Psoas muscle (tissue), 8 donors: ENCODE results near the gene CAPN14. TPM values are rescaled to one million over a fixed set of nuclear protein-coding genes. Genes with fewer than 3 reads are reported as not detected.

ENCODE experiments used
- ATAC-seq, 4 donors: fragments of 200-7000 bp; cut with Tn5 transposase; one replicate each; pipeline ENCODE4 v1.9.1; 2020; ENCODE audit warnings: moderate library complexity in 3 of 4, mild to moderate bottlenecking in 2 of 4
- DNase-seq, 2 donors: peaks; one replicate each; pipeline ENCODE4 v3.0.0-alpha.2; 2020
- H3K27ac ChIP-seq: fragments of 200-600 bp; one replicate; pipeline ENCODE4 v1.8.0; 2022
- H3K27me3 ChIP-seq, 3 donors: fragments of 200-600 bp in 1 of 3; one replicate each; pipeline versions ENCODE4 v1.6.1 to v1.8.0; 2013 to 2022; ENCODE audit warnings: low read length in 2 of 3, mild to moderate bottlenecking in 2 of 3, moderate library complexity in 1 of 3; ENCODE audit not compliant: insufficient read depth in 3 of 3
- H3K36me3 ChIP-seq, 2 donors: fragments of 200-600 bp in 1 of 2; one replicate each; pipeline versions ENCODE4 v1.6.1 to v1.8.0; 2013 to 2022; ENCODE audit warnings: low read depth in 1 of 2, mild to moderate bottlenecking in 1 of 2, moderate library complexity in 1 of 2; ENCODE audit not compliant: insufficient read depth in 1 of 2
- H3K4me1 ChIP-seq: fragments of 200-600 bp; one replicate; pipeline ENCODE4 v1.8.0; 2022
- H3K4me3 ChIP-seq: fragments of 200-600 bp; one replicate; pipeline ENCODE4 v1.8.0; 2022; ENCODE audit warnings: mild to moderate bottlenecking
- H3K9me3 ChIP-seq: fragments of 200-600 bp; one replicate; pipeline ENCODE4 v1.8.0; 2022
- CTCF ChIP-seq: fragments of 200-600 bp; IDR thresholded peaks from one replicate; pipeline ENCODE4 v1.8.0; 2022; ENCODE audit warnings: antibody characterized with exemption
- WGBS, 3 donors: extraction: QIAGEN DNeasy Blood & Tissue Kit; methylation state at CpG; one replicate each; pipeline versions ENCODE4 v1.1.6 to v1.1.7; 2013; 5-methylcytosine and 5-hydroxymethylcytosine counted together
- intact Hi-C, 2 donors: fragments of 100-400 bp; cut with DNase I; formaldehyde crosslinking; loops; one replicate each; pipeline versions ENCODE4 v1.11.0 to v1.14.2; 2022
- polyA plus RNA-seq, 3 donors: library from polyadenylated mRNA; stranded (reverse); fragments of 200-250 nt; gene quantifications; one replicate each; pipeline ENCODE4 v1.2.3, GENCODE V29; 2013
- total RNA-seq, 4 donors: library from RNA; stranded (reverse); fragmentation: NEBNext Ultra II Directional in 2 of 4; extraction: Animal tissue kit (Norgen Biotek cat#: 25700) in 2 of 4; gene quantifications; one replicate each; pipeline versions ENCODE4 v1.2.1 to v1.2.4, GENCODE V29; 2021 to 2023
- donor health status: healthy with polysubstance abuse.
- donor health status: DM: no; HTN: no; CAD: no; lungs with moderate emphysema.
- donor health status: Bipolar disorder and iron deficiency.
- donor health status: healthy.
- donor health status: DM: yes; HTN: yes; CAD: no.
- donor health status: DM: no; HTN: no; CAD: no.
- donor health status: DM: no; HTN: no; CAD: no.
- donor health status: DM: yes; HTN: yes; CAD: no.

The CAPN14 gene
- total and polyA plus RNA-seq, 7 donors, result 0.01 to 0.13 (median 0.03) TPM; not detected in 3

- ATAC-seq (peak in 2 of 4 donors; percentile 34 to 65), DNase-seq (no peak)
- Histone ChIP-seq H3K9me3 (no peaks in the 10 kb centered on the region), H3K27ac (no peak overlapping the region), H3K27me3 (no peaks in the 10 kb centered on the region), H3K36me3 (no peaks in the 10 kb centered on the region), H3K4me1 (no peaks in the 10 kb centered on the region), H3K4me3 (no peak overlapping the region)
- TF ChIP-seq CTCF, result no peak
- intact Hi-C loops, result no loop called here
- WGBS, 3 donors, result 16 to 34% (median 28%) methylated on average over 3 of the region's 3 CpGs
Observed at GRCh38 chr2:31251018-31251417, 33.7 kb upstream of the CAPN14 start.

DNA sequence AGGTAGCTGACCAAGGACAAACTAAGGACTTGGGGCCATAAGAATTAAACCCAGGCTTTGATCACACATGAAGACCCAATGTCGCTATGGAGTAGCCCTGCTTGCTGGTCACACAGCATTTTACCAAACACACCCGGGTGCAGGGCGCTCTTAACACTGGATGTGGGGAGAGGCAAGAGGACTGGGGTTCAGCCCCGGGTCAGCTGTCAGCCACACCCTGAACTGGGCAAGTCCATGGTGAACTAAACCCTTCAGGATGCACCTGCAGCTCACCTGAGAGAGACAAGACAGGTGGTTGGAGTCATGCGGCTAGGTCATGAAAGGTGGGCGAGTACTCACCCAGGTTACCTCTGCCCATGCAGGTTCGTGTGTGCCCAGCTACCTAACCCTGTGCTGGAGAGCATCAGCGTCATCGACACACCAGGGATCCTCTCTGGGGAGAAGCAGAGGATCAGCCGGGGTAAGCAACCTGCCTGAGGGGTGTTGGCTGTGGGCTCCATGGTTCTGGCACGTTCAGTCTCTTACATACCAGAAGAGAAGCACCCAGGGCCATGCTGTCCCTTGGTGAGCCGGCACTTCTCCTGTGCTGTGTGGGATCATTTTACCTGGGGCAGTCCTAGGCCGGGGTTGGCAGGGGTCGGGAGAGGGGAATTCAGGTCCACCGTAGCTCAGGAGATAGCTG is 31.8 kb upstream of the CAPN14 start:
- no peaks in the 10 kb centered on the region for H3K4me1 ChIP-seq
- TF ChIP-seq CTCF, result no peak
- no peak overlapping the region for H3K4me3 ChIP-seq
- H3K27me3 ChIP-seq, result no peaks in the 10 kb centered on the region
- intact Hi-C loops, result no loop called here
- H3K9me3 ChIP-seq, result no peaks in the 10 kb centered on the region
- DNase-seq, result no peak
- H3K27ac ChIP-seq, result no peak overlapping the region
- no peaks in the 10 kb centered on the region for H3K36me3 ChIP-seq
- WGBS, 3 donors, result 69 to 93% (median 82%) methylated on average over 15 of the region's 15 CpGs
- ATAC-seq, result no peak

DNA sequence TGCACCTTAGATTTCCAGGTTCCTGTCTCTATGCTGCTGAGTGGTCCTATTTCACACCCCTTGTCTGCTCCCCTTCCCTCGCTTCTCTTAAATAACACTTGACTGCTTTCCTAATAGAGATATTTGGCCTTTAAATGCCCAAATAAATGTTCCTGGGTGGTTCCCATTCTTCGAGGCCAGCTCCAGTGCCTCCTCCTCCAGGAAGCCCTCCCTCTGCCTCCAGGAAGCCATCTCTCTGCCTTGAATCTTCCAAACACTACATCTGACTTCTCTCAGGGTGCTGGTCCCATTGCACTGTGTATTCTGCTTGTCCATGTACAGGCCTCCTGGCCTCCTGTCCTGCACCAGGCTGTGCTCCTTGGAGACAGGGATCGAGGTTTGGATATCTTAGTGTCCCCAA is 30.8 kb upstream of the CAPN14 start:
- TF ChIP-seq CTCF, result no peak
- no peaks in the 10 kb centered on the region for H3K27me3 ChIP-seq
- H3K4me3 ChIP-seq, result no peak overlapping the region
- H3K27ac ChIP-seq, result no peak overlapping the region
- H3K4me1 ChIP-seq, result no peaks in the 10 kb centered on the region
- WGBS, 3 donors, result 91 to 93% (median 93%) methylated on average over 3 of the region's 3 CpGs
- no peak for ATAC-seq
- H3K9me3 ChIP-seq, result no peaks in the 10 kb centered on the region
- H3K36me3 ChIP-seq, result no peaks in the 10 kb centered on the region
- no peak for DNase-seq
- intact Hi-C loops, result no loop called here

DNA sequence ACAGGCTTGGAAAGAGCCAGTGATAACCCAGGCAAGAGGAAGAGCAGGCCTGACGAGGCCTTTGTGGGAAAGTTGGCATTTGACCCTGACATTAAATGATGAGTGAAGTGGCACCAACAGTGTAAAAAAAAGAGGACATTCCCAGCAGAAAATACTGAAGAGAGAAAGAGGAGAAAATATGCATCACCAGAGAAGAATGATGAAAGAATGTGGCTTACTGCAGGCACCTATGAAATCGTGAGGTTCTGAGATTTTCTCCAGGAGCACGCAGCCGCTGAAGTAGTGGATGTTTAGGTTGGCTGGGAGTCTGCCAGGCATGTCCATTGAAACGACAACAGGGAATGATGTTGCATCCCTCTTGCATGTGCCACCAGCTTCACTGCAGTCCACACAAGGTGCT is 30.4 kb upstream of the CAPN14 start:
- DNase-seq, result no peak
- no peak for TF ChIP-seq CTCF
- 86 to 87% (median 86%) methylated on average over 5 of the region's 5 CpGs for WGBS, 3 donors
- intact Hi-C loops, result no loop called here
- H3K4me1 ChIP-seq, result no peaks in the 10 kb centered on the region
- ATAC-seq, result no peak
- no peak overlapping the region for H3K27ac ChIP-seq
- no peaks in the 10 kb centered on the region for H3K9me3 ChIP-seq
- H3K36me3 ChIP-seq, result no peaks in the 10 kb centered on the region
- H3K27me3 ChIP-seq, result no peaks in the 10 kb centered on the region
- H3K4me3 ChIP-seq, result no peak overlapping the region
